Muscle of back (tissue), 11 donors: Measurements from ENCODE around the gene MAD1L1. TPM values are rescaled to one million over a fixed set of nuclear protein-coding genes. Genes with fewer than 3 reads are reported as not detected.

Experiments
- DNase-seq, 3 donors: peaks; one replicate each; pipeline versions ENCODE4 v3.0.0 to v3.0.0-alpha.2; 2013
- polyA plus RNA-seq, 10 donors: library from polyadenylated mRNA; unstranded; fragments of 120-200 nt; gene quantifications; one replicate each; pipeline ENCODE4 v1.2.1, GENCODE V29; 2013; ENCODE audit not compliant: insufficient read length in 10 of 10

Gene MAD1L1
- polyA plus RNA-seq, 10 donors: 15.4 to 25.7 (median 22.0) TPM

- DNase-seq: no peak
These were observed 91.7 kb downstream of the MAD1L1 start for GRCh38 chr7:2141021-2141410.

DNA sequence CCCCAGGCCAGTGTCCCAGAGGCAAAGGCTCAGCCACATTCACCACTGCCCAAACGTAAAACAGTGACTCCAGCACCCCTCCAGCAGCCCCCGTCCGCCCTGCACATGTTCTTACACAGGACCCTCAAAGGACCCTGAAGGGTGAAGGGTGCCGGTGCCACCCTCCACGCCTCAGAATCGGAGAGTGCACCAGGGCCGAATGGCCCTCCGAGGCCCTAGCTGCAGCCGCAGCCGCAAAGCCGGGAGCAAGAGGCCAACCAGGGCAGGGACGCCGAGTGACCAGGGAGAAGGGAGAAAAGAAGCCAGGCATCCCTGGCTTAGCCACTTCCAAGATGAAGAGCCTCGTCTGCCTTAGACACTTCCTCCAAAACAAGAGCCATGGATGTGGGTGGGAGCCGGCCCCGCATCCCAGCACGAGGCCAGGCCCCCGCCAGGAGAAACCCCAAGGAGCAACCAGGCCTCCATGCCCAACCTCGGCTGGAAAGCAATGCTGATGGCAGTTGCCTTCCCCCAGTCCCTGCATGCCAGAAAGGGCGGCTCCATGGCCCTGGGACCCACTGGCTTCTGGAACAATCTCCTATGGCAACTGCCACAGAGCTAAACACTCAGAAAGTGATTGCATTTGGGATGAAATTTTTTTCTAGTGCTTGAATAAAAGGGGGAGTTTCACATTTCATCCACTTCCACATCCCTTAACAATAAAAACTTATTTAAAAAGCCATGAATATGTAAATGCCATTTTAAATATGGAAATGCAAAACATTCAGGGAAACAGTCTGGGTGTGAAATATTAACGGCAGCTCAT lies 92.3 kb downstream of the MAD1L1 start:
- no peak for DNase-seq

DNA sequence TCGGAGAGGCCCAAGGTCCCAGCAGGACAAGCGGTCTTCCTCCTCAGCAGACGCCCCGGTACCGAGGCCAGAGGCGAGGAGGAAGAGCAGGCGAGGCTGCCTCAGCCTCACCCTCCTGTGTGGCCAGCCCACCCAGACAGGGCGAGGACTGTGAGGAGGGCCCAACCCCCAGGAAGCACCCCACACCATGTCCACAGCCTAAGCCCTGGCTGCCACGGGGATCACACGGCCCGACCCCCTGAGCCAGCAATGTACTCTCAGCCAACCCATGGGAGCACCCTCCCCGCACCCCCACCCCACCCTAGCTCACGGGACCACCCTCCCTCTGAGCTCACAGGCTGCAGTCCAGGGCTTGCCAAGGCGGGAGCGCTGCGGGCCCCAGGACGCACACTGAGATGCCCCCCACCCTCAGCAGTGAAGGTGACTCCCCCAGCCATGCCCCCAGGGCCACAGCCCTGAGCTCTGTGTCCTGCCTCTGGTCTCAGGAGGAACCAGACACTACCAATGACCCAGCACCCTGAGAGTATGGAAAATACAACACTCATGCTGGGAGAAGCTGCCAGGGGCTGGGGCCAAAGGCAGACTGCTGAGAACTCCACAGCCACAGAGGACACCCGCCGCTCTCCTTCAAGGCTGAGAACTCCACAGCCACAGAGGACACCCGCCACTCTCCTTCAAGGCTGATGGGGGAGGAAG lies 93.6 kb downstream of the MAD1L1 start:
- DNase-seq: peak in 1 of 3 donors; percentile 70

DNA sequence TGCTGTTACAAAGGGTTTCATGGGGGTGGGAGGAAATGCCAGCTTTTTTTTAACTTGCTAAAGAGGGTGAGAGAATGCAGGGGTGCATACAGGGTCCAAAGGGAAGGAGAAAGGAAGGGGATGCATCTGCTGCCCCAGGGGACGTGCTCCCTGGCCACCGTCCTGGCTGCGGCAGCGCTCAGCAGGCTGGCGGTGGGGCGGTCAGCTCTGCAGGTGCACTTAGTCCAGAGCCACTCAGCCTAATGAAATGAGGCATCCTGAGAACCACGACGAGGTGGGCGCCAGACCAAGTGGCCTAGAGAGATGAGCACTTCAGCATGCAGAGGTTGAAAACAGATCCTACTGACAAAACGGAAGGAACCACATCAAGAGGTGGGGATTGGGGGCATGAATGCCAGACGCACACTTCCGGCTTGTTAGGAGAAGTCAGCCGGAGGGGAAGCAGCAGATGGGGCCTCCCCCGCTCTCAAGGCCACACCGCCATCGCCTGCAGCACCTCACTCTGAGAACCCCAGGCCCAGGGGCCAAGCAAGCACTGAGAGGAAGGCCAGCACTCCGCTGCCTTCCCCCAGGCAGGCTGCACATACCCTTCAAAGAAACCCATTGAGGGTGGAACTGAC lies 94.5 kb downstream of the MAD1L1 start:
- no peak for DNase-seq

GRCh38 chr7:2134740-2135139 lies 98.0 kb downstream of the MAD1L1 start:
- DNase-seq: no peak

DNA sequence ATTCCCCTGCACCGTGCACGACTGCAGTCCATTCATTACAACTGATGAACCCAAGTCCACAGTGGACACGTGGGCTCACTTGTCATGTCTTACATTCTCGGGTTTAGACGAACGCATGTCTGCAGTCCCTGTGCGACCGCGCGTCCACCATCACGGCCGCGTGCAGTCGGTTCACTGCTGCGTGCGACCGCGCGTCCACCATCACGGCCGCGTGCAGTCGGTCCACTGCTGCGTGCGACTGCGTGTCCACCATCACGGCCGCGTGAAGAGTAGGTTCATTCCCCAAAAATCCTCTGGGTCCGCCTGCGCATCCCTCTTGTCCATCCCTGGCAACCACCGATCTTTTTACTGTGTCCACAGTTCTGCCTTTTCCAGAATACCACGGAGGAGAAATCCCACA lies 100.5 kb downstream of the MAD1L1 start:
- no peak for DNase-seq

GRCh38 chr7:2131800-2132199 lies 100.9 kb downstream of the MAD1L1 start:
- no peak for DNase-seq

DNA sequence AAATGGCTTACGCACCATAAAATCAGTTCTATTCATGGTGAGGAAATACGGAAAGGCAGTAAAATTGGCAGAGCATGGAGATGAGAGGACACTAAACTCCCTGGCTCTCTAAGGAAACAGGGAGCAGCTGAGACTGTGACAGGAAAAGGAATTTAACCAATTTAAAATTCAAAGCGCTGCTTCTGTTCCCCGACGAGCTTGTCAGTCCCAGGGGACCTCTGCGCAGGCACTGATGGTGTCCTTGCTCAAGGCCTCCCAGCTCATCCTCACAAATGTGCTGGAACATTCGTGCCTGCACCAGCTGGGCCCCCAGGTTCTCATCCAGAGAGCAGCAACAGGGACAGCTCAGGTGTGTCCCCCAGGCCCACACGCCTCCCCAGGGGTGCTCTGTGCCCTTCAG lies 101.4 kb downstream of the MAD1L1 start:
- DNase-seq: no peak

- no peak for DNase-seq
These were observed 102.7 kb downstream of the MAD1L1 start for GRCh38 chr7:2130096-2130375.

- DNase-seq: no peak
These were observed 103.2 kb downstream of the MAD1L1 start for GRCh38 chr7:2129323-2130095.

DNA sequence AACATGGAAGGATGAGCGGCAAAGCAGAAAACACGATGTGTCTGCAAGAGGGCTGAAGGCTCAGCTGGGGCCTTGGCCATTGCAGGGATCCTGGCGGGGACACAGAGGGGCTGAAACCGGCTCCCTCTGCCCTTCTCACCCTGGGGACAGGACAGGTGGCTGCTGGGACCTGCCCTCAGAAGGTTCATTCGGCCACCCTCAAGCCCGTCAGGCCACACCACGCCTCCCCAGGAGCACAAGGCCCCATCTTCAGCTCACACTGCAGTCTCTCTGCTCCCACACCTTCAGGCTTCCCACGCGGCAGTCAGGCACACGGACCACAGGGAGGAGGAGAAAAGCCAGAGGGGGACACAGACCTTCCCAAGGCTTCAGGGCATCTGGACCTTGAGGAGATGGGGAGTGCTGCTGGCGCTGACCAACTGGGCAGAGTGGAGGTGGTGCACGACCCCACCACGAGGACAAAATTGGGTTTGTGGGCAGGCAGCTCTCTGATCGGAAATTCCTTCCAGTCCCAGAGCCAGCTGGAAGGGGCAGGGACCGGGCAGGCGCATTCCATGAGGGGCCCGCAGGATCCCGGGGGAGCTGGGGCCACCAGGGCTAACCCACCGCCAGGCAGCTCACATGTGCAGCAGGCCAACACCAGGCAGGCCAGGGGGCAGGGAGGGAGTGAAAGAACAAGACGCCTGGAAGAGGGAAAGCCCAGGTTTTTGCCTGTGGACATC lies 104.0 kb downstream of the MAD1L1 start:
- no peak for DNase-seq

- no peak for DNase-seq
These were observed 106.1 kb downstream of the MAD1L1 start for GRCh38 chr7:2126621-2127020.

DNA sequence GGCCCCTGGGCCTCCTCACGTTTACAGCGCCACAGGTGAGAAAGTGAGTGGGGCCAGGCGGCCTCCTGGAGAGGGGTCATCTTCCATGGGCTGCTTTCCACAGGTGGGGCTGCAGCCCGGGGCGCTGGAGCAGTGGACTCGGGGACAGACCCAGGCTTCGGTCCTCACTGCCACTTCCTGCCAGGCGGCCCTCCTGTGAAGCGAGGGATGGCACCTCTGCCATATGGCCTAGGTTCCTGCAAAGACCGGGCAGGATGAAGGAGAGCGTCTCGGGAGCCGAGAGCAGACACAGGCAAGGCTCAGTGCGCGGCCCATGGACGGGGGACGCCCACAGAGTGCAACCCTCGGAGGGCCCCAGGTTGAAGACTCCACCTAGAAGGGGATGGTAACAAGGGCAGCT lies 106.8 kb downstream of the MAD1L1 start:
- DNase-seq: no peak

- DNase-seq: no peak
These were observed 108.0 kb downstream of the MAD1L1 start for GRCh38 chr7:2124604-2125345.

- DNase-seq: no peak
These were observed 108.8 kb downstream of the MAD1L1 start for GRCh38 chr7:2123916-2124315.

- no peak for DNase-seq
These were observed 109.4 kb downstream of the MAD1L1 start for GRCh38 chr7:2123360-2123759.

DNA sequence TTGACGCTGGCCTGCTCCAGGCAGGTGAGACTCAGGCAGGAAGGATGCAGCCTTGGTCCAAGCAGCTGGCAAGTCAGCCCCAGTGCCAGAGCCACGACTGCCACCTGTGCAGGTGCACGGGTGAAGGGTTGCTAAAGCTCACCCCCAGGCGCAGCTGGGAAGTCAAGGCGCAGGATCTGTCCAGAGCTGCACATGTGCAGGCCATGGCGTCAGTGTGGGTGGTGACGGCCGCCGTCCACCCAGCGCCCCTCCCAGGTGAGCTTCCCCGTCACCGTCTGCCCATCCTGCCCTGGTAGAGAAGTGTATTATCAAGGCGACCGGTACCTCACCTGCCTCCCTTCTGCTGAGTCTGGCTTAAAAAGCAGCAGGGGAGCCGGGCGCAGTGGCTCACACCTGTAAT lies 110.1 kb downstream of the MAD1L1 start:
- DNase-seq: no peak

GRCh38 chr7:2120841-2121830 lies 111.6 kb downstream of the MAD1L1 start:
- DNase-seq: no peak

DNA sequence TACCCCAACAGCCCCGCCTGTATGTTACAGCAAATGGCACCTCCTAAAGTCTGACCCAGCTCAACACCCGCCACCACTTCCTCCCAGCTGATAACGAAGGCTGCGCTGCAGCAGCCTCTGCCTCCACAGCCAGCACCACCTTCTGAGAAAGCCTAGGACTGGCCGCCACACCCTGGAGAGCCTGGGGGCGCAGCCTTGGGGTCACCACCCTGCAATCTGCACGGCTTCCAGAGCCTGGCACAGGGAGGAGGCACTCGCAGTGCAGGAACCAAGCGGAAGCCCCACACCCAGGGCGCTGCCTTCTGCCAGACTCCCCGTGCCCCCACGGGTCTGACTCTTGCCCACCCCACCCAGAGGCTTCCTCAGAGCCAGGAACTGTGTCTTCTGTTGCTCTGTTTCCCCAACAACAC lies 112.5 kb downstream of the MAD1L1 start:
- DNase-seq: no peak
